NCI-H1694 treated with DMSO at 0.1 percent for 48 hours (cell line): ENCODE results near the gene COL23A1.

ENCODE experiments used
- DNase-seq: peaks from one replicate; lab custom pipeline; 2025; lab: John Stamatoyannopoulos, UW

COL23A1 gene

GRCh38 chr5:178357121-178357521 lies 233.1 kb downstream of the COL23A1 start:
- DNase-seq = no peak

GRCh38 chr5:178356431-178356872 lies 233.7 kb downstream of the COL23A1 start:
- no peak for DNase-seq

- no peak for DNase-seq
Measured at GRCh38 chr5:178355671-178356070, 234.5 kb downstream of the COL23A1 start.

DNA sequence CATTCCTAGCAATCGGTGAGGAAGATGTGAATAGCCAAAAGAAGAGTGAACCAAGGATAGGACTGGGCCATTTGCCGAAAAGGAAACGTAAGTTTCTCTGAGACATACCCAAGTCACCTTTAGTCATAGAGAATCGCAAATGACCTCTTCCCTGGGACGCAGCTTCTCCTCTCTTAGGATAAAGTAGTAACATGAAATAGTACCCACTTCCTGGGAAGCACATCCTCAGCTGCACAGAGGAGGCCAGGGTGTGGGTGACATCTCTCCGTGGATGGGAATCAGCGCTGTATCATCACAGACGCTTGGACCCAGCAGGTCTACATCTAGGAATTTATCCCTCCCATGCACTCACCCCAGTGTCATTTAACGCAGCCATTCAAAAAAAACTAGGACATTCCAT lies 236.7 kb downstream of the COL23A1 start:
- no peak for DNase-seq

- DNase-seq = no peak
Measured at GRCh38 chr5:178352035-178352349, 238.2 kb downstream of the COL23A1 start.

DNA sequence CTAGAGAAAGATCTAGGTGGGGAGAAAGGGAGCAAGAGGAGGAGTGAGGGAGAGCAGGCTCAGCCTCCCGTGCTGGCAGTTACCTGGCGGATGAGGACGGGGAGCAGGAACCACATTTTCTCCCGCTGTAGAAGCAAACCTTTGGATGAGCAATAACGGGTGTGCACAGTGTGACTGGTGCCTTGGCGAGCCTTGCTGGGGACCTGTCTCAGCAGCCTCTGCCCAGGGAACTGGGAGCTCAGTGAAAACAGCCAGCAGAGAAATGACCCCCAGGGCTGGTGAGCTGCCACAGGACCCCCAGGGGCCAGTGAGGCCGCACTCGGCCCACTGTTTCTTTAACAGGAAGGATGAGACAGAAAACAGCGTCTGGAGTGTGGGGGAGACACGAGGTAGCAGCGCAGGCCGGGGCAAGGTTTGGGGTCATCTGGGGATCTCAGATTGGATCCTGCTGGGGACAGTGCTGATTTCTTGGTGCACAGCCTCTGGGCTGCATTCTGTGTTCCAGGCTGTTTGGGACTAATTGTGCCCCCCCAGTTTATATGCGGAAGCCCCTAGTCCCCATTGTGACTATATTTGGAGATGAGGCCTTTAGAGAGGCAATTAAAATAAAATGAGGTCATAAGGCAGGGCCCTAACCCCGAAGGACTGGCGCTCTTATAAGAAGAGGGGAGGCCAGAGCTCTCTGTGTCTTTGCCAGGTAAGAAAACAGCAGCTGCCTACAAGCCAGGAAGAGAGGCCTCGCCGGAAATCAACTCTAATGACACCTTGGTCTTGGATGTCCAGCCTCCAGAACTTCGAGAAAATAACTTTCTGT lies 238.8 kb downstream of the COL23A1 start:
- DNase-seq = no peak

- no peak for DNase-seq
Measured at GRCh38 chr5:178350361-178351220, 239.6 kb downstream of the COL23A1 start.

GRCh38 chr5:178349625-178350353 lies 240.4 kb downstream of the COL23A1 start:
- no peak for DNase-seq

DNA sequence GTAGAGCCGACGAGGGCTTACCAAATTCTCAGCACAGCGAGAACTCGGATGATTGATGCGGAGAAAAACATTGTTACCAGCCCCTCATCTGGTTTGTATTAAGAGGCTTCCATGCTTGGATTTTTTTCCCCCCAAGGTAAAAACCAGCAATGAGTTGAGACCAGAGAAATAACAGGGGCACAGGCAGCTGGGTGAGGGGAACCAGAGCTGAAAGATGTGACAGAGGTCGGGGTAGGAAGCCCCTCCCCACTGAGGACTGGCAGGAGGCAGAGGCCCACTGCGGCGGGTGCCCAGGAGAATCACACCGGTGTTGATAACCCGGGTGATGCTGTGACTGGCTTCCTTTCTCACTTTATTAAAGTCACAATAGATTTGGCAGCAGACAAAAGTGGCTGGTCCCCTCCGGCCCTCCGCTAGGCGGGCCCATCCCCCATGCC lies 241.1 kb downstream of the COL23A1 start:
- DNase-seq = no peak

GRCh38 chr5:178348356-178349074 lies 241.7 kb downstream of the COL23A1 start:
- no peak for DNase-seq

DNA sequence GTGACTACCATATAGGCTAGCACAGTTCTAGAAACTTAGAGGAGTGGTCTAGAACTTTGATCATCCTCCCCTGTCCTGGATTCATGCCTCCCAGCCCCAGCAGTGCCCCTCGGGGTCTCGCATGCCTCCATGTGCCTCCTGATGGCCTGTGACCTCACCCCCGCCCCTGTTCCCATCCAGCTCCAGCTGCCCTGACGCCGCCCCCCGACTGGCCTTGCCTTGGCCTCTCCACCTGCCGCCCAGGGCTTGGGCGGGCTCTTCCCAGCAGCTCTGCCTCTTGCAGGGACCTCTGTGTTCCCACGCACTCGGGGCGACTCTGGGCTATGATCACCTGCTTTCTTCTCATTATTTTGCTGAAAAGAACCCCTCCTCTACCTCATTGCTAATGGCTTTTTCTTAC lies 242.2 kb downstream of the COL23A1 start:
- no peak for DNase-seq

DNA sequence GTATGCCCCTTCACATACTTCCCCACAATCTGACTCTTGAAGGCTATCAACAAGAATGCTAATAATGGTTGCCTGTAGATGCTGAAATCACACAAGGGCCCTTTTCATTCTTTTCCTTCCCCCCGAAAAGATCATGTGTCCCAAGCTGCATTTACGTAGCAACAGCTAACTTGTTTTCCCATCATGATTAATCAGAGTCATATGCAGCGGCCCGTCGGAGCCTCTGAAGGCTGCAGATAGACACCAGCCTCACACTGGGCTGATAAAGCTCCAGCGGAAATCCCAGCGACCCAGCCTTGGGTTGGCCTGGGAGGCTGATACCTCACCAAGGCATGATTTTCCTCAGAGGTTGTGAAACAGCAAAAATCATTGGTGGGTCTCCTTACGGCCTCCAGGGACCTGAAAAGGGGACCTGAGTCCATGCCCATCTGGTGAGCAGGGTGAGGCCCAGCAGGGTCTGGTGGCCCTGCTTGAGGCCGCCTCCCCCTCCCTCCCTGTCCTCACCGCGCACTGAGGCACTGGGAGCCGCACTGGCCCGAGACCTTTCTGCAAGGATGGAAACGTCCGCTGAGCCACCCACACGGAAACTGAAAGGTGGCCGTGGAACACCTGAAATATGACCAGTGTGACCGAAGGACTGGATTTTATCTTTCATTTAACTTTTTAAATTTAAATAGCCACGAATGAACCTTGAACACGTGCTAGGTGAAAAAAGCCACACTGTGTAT lies 243.4 kb downstream of the COL23A1 start:
- no peak for DNase-seq

DNA sequence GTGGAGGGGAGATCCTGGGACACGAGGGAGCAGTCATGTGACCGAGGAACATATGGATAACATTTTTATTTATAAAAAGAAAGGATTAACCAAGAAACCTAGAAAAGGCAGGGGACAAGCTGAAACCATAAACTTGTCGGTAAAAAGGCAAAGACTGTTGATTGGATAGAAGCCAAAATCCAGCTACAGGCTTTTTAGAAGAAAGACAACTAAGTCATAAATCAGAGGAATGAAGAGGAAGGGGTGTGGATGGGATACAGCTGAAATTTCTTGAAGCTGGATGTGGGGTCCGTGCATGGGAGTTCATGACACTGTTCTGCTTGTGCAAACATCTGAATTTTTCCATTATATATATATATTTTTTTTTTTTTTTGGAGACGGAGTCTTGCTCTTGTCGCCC lies 246.9 kb downstream of the COL23A1 start:
- no peak for DNase-seq

GRCh38 chr5:178341851-178342140 lies 248.4 kb downstream of the COL23A1 start:
- DNase-seq = no peak

DNA sequence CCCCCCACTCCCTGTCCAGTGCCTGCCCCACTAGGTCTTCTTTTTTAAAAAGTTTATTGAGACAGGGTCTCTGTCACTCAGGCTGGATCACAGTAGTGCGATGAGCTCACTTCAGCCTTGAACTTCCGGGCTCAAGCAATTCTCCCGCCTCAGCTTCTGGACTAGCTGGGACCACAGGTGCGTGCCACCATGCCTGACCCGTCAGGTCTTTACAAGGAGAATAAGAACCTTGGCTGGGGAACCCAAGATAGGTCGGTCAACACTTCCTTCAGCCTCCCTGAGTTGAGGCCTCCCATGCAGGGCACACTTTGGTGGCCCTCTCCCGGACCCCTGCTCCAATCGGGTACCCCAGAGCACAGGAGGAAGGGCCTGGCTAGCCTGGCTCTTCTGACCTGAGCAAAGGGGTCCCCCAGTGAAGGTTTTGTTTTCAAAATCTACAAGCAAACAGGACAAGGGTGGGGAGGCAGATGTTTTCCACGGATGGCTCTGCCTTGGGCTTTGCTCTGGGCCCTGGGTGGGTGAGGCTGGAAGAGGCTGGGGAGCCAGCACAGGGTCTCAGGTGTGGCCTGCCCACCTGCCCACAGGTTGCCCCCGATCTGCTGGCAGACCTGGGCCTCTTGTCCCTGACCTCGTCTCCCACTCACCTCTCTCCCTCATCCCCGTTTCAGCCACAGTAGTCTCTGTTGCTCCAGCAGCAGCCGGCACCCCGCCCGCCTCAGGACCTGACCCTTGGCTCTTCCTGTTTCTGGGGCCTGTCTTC lies 248.9 kb downstream of the COL23A1 start:
- no peak for DNase-seq

DNA sequence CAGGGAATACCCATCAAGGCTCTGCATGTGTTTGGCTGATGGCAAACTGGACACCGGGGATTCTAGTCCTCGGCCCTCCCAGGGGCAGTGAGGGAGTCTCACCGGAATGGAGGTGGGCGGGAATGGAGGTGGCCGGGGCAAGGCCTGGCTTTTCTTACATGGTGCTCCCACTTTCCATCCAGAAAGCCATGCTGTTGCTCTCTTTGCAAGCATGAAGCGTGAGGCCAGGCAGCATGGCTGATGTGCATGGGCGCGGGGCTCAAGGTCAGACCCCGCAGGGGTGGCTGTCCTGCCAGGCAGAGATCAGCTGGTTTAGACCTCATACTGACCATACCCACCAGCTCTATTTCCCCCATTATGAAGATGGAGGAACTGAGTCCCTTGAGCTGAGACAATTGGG lies 249.6 kb downstream of the COL23A1 start:
- no peak for DNase-seq

DNA sequence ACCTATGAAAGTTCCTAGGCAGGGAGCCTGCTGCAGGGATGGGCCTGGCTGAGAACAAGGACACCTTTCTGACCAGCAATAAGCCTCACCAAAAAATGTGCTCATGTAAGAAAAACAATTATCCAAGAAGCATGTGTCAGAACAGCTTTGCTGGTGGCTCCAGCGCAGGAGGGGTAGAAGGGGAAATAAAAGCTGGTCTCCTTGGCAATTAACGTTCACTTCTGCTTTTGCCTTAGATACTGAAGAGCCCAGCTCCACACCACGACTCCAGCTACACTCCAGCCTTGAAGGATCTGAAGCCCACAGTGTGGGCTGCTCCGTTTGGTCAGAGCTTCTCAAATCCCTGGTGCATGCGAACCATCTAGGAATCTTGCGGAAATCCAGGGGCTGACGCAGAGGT lies 250.0 kb downstream of the COL23A1 start:
- no peak for DNase-seq

- no peak for DNase-seq
Measured at GRCh38 chr5:178339272-178339671, 250.9 kb downstream of the COL23A1 start.

DNA sequence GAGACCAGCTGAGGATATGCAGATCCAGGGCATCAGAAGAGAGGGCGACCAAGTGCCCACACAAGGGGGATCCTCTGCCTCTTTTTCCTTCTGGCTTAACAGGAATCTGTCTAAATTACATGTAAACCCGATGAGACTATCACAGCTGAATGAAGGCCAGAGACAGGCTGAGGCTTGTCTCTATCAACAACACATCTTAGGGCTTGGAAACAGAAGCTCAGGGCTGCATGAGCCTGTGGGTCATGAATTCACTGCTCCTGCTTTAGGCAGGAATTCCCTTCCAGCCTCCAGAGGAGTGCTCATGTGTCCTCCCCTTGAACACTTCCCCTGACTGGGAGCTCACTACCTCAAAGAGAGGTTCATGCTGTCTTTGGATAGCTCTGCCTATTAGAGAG lies 251.4 kb downstream of the COL23A1 start:
- DNase-seq = peak; percentile 53

GRCh38 chr5:178338126-178338749 lies 252.0 kb downstream of the COL23A1 start:
- DNase-seq = no peak
